Activated T-helper 1 cell treated with anti-CD3 and anti-CD28 coated beads, Interleukin-12 subunit alpha, Interleukin-12 subunit beta, Interleukin-2, Interleukin-4 antibody, amounts not matched to agents 30 ng/mL and 10 ng/mL and 1 ng/mL, durations not matched to agents 14 hours and 24 hours and 36 hours (primary cell): ENCODE results near the gene ARHGEF26. TPM values are rescaled to one million over a fixed set of nuclear protein-coding genes. Genes with fewer than 3 reads are reported as not detected.
"Not testable (repeated sequence)": the region's sequence is repeated elsewhere in the genome, so short reads cannot be mapped to it uniquely, and the experiment has no call there.

Experiments used
- DNase-seq: peaks from one replicate; pipeline ENCODE4 v3.0.0; 2021; ENCODE audit warnings: low spot score
- H3K27ac Mint-ChIP-seq: one replicate; pipeline ENCODE4 v1.8.0; 2021; ENCODE audit warnings: mild to moderate bottlenecking, mixed read lengths
- H3K27me3 Mint-ChIP-seq: one replicate; pipeline ENCODE4 v1.8.0; 2022; ENCODE audit warnings: mild to moderate bottlenecking, moderate library complexity, mixed read lengths; ENCODE audit not compliant: insufficient read depth
- H3K36me3 Mint-ChIP-seq: one replicate; pipeline ENCODE4 v1.8.0; 2021; ENCODE audit warnings: low read depth, mixed read lengths
- H3K4me1 Mint-ChIP-seq: one replicate; pipeline ENCODE4 v1.8.0; 2021; ENCODE audit warnings: low read depth, mixed read lengths
- H3K4me3 Mint-ChIP-seq: one replicate; pipeline ENCODE4 v1.8.0; 2021; ENCODE audit warnings: mild to moderate bottlenecking, moderate library complexity, mixed read lengths
- H3K9me3 Mint-ChIP-seq: one replicate; pipeline ENCODE4 v1.8.0; 2021; ENCODE audit warnings: mixed read lengths
- intact Hi-C: fragments of 100-400 bp; cut with micrococcal nuclease; formaldehyde crosslinking; loops from one replicate; pipeline ENCODE4 v1.15.1; 2024
- total RNA-seq: library from RNA; stranded (reverse); gene quantifications from 2 replicates; pipeline ENCODE4 v1.2.3, GENCODE V29; 2022

The ARHGEF26 gene, protein sequence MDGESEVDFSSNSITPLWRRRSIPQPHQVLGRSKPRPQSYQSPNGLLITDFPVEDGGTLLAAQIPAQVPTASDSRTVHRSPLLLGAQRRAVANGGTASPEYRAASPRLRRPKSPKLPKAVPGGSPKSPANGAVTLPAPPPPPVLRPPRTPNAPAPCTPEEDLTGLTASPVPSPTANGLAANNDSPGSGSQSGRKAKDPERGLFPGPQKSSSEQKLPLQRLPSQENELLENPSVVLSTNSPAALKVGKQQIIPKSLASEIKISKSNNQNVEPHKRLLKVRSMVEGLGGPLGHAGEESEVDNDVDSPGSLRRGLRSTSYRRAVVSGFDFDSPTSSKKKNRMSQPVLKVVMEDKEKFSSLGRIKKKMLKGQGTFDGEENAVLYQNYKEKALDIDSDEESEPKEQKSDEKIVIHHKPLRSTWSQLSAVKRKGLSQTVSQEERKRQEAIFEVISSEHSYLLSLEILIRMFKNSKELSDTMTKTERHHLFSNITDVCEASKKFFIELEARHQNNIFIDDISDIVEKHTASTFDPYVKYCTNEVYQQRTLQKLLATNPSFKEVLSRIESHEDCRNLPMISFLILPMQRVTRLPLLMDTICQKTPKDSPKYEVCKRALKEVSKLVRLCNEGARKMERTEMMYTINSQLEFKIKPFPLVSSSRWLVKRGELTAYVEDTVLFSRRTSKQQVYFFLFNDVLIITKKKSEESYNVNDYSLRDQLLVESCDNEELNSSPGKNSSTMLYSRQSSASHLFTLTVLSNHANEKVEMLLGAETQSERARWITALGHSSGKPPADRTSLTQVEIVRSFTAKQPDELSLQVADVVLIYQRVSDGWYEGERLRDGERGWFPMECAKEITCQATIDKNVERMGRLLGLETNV
- total RNA-seq: 0.22 TPM in 1 of 2 replicates, not detected in the other

DNA sequence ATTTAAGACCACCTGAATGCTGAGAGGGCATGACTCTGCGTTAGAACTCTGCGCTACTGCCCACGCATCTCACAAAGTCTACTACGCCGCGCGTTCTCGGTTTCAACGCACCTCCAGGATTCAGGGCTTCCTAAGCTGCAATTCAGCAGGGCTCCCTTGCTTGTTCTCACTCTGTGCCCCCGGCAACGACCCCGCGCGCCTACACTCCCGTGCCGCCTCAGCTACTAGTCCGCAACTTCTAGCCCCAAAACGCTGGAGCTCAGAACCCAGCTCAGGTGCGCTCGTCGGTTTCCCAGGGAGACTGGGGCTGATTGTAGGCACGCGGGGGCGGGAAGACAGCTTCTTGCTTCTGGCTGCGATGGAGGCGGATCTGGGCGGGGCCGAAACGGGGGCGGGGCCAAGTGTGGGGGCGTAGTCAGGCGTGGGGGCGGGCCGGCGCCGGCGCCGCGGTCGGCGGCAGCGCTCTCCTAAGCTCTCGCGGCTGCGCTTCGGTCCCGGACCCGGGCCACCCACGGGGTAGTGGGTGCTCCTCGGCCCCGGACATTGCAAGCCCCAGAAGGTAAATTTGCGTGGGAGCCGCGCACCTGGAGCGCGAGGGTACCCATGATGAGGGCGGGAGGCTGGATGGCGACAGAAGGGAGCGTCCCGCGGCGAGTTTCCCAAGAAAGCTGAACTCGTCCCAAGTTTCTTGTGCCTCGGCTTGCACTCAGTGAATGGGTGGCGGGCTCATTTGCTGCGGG is at the start of gene ARHGEF26:
ARHGEF26 (plus strand) TSS at position 430 of the 740 bp plus-strand sequence. CDS start 603 bp downstream, outside the sequence.
- Mint-ChIP-seq H3K9me3 (no peaks in the 10 kb centered on the region), H3K4me1 (peaks cover 18% of the 10 kb centered on the region), H3K36me3 (peaks cover 4% of the 10 kb centered on the region), H3K27me3 (peaks cover 69% of the 10 kb centered on the region), H3K27ac (peak within 1 kb of the TSS; percentile 7), H3K4me3 (peak within 1 kb of the TSS; percentile 79)
- intact Hi-C loops: loop anchor here (5.0 kb wide), 1 partner anchor 116 kb away; no protein-coding TSS in a partner anchor
- peak; percentile 66 for DNase-seq

DNA sequence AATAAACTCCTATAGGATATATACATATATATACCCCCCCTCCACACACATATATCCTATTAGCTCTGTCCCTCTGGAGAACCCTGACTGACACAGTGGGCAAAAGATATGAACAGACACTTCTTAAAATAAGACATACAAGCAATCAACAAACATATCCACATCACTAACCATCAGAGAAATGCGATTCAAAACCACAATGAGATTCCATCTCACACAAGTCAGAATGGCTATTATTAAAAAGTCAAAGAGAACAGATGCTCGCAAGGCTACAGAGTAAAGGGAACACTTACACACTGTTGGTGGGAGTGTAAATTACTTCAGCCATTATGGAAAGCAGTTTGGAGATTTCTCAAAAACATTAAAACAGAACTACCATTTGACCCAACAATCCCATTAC is 46.2 kb upstream of the ARHGEF26 start:
- H3K4me3 Mint-ChIP-seq: no peak overlapping the region
- DNase-seq: no peak
- H3K27me3 Mint-ChIP-seq: peaks cover 3% of the 10 kb centered on the region
- H3K4me1 Mint-ChIP-seq: no peaks in the 10 kb centered on the region
- no peaks in the 10 kb centered on the region for H3K9me3 Mint-ChIP-seq
- no peaks in the 10 kb centered on the region for H3K36me3 Mint-ChIP-seq
- no peak overlapping the region for H3K27ac Mint-ChIP-seq
- intact Hi-C loops: no loop called here

DNA sequence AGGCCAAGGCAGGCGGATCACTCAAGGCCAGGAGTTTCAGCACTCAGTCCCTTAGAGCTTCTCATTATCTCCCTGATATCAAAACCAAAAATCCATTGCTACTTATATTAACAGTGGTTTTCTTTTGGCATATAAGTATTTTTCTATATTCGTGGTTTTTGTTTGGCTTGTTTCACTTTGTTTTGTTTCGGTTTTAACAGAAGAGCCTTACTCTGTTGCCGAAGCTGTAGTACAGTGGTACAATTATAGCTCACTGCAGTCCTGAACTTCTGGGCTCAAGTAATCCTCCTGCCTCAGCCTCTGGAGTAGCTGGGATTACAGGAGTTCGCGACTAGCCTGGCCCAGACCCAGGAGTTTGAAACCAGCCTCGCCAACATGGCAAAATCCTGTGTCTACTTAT is 42.5 kb upstream of the ARHGEF26 start:
- Mint-ChIP-seq H3K4me3 (no peak overlapping the region), H3K36me3 (no peaks in the 10 kb centered on the region), H3K27me3 (no peaks in the 10 kb centered on the region), H3K4me1 (no peaks in the 10 kb centered on the region), H3K27ac (no peak overlapping the region), H3K9me3 (no peaks in the 10 kb centered on the region)
- intact Hi-C loops: no loop called here
- no peak for DNase-seq

DNA sequence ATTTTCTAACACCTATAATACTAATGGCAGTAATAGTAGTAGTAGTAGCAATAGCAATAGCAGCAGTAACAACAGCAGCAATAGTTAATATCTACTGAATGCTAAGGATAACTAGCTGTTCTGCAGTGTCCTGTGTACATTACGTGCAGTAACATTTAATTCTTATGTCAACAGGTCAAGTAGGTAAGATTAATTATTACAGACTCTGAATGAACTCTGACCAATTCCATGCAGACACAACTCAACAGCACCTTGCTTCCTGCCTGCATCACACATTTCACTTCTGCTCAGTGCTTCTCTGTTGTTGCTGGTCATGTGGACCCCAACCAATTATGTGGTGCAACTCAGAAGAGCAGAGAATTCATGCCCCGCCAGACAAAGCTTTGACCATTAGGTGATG is 39.9 kb upstream of the ARHGEF26 start:
- no peak overlapping the region for H3K4me3 Mint-ChIP-seq
- DNase-seq: no peak
- no peaks in the 10 kb centered on the region for H3K27me3 Mint-ChIP-seq
- no peaks in the 10 kb centered on the region for H3K36me3 Mint-ChIP-seq
- H3K9me3 Mint-ChIP-seq: no peaks in the 10 kb centered on the region
- H3K4me1 Mint-ChIP-seq: no peaks in the 10 kb centered on the region
- H3K27ac Mint-ChIP-seq: no peak overlapping the region
- intact Hi-C loops: no loop called here

DNA sequence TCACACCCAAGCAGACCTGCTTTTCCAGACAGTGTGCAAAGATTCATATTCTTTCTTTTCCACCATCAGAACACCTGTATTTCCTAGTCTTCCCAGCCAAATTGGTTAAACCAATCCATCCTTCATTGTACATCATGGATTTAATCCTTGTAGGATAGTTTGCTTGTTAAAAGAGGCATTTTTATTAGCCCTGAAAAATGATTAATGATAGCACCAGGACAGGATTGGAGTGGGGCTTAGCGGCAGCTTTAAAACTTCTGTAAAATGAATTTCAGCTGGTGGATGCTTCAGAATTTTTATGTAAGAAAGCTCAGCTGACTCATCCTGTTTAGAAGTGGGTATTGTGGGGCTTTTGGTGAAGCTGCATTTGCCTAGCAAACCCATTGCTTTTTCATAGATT is 36.1 kb upstream of the ARHGEF26 start:
- no peak overlapping the region for H3K27ac Mint-ChIP-seq
- DNase-seq: no peak
- no peak overlapping the region for H3K4me3 Mint-ChIP-seq
- H3K9me3 Mint-ChIP-seq: no peaks in the 10 kb centered on the region
- no peaks in the 10 kb centered on the region for H3K4me1 Mint-ChIP-seq
- no peaks in the 10 kb centered on the region for H3K36me3 Mint-ChIP-seq
- intact Hi-C loops: no loop called here
- H3K27me3 Mint-ChIP-seq: peaks cover 2% of the 10 kb centered on the region

- intact Hi-C loops: no loop called here
- peaks cover 2% of the 10 kb centered on the region for H3K27me3 Mint-ChIP-seq
- DNase-seq: no peak
- H3K9me3 Mint-ChIP-seq: no peaks in the 10 kb centered on the region
- no peak overlapping the region for H3K4me3 Mint-ChIP-seq
- H3K4me1 Mint-ChIP-seq: no peaks in the 10 kb centered on the region
- H3K36me3 Mint-ChIP-seq: no peaks in the 10 kb centered on the region
- H3K27ac Mint-ChIP-seq: no peak overlapping the region
Observed at GRCh38 chr3:154085799-154086198, 35.4 kb upstream of the ARHGEF26 start.

- Mint-ChIP-seq H3K27ac (no peak overlapping the region), H3K27me3 (peaks cover 2% of the 10 kb centered on the region), H3K4me1 (no peaks in the 10 kb centered on the region), H3K4me3 (no peak overlapping the region), H3K9me3 (no peaks in the 10 kb centered on the region), H3K36me3 (no peaks in the 10 kb centered on the region)
- intact Hi-C loops: no loop called here
- no peak for DNase-seq
Observed at GRCh38 chr3:154086286-154086685, 34.9 kb upstream of the ARHGEF26 start.

DNA sequence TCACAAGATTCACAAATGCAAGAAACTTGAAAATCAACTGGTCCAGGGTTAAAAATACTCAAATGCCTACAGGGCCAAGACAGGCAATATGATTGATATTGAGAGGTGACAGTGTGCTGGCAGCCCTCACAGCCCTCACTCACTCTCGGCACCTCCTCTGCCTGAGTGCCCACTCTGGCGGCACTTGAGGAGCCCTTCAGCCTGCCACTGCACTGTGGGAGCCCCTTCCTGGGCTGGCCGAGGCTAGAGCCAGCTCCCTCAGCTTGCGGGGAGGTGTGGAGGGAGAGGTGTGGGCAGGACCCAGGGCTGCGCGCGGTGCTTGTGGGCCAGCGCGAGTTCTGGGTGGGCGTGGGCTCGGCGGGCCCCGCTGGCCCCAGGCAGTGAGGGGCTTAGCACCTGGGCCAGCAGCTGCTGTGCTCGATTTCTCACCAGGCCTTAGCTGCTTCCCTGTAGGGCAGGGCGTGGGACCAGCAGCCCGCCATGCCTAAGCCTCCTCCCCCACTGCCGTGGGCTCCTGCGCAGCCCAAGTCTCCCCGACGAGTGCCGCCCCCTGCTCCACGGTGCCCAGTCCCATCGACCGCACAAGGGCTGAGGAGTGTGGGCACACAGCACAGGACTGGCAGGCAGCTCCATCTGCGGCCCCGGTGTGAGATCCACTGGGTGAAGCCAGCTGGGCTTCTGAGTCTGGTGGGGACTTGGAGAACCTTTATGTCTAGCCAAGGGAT is 33.3 kb upstream of the ARHGEF26 start:
- not testable (repeated sequence) for H3K36me3 Mint-ChIP-seq, H3K4me1 Mint-ChIP-seq, H3K27me3 Mint-ChIP-seq

GRCh38 chr3:154089421-154090420 is 31.5 kb upstream of the ARHGEF26 start:
- peaks cover 2% of the 10 kb centered on the region for H3K27me3 Mint-ChIP-seq
- H3K4me1 Mint-ChIP-seq: no peaks in the 10 kb centered on the region
- no peak for DNase-seq
- H3K9me3 Mint-ChIP-seq: no peaks in the 10 kb centered on the region
- no peaks in the 10 kb centered on the region for H3K36me3 Mint-ChIP-seq
- intact Hi-C loops: no loop called here
- H3K27ac Mint-ChIP-seq: no peak overlapping the region
- no peak overlapping the region for H3K4me3 Mint-ChIP-seq

More for the DNA sequence above, 33.3 kb upstream of the ARHGEF26 start:
- intact Hi-C loops, H3K4me3 Mint-ChIP-seq, DNase-seq, H3K9me3 Mint-ChIP-seq, H3K27ac Mint-ChIP-seq: not testable (repeated sequence)

GRCh38 chr3:154094051-154094450 is 27.1 kb upstream of the ARHGEF26 start:
- no peak overlapping the region for H3K4me3 Mint-ChIP-seq
- no peak for DNase-seq
- H3K36me3 Mint-ChIP-seq: no peaks in the 10 kb centered on the region
- no peak overlapping the region for H3K27ac Mint-ChIP-seq
- H3K9me3 Mint-ChIP-seq: no peaks in the 10 kb centered on the region
- no peaks in the 10 kb centered on the region for H3K4me1 Mint-ChIP-seq
- H3K27me3 Mint-ChIP-seq: no peaks in the 10 kb centered on the region
- intact Hi-C loops: no loop called here

GRCh38 chr3:154095832-154096421 is 25.3 kb upstream of the ARHGEF26 start:
- no peak overlapping the region for H3K27ac Mint-ChIP-seq
- no peaks in the 10 kb centered on the region for H3K9me3 Mint-ChIP-seq
- H3K36me3 Mint-ChIP-seq: no peaks in the 10 kb centered on the region
- H3K27me3 Mint-ChIP-seq: no peaks in the 10 kb centered on the region
- H3K4me3 Mint-ChIP-seq: no peak overlapping the region
- DNase-seq: no peak
- H3K4me1 Mint-ChIP-seq: no peaks in the 10 kb centered on the region
- intact Hi-C loops: loop anchor here (1.0 kb wide), 1 partner anchor 157 kb away; no protein-coding TSS in a partner anchor
